GM19099 (cell line): ENCODE results near the gene NOVA2.

ENCODE experiments used
- POLR2A ChIP-seq: IDR thresholded peaks from 3 replicates; pipeline ENCODE4 v1.6.1; 2011; ENCODE audit warnings: low read depth; ENCODE audit not compliant: insufficient read length; ENCODE audit errors: extremely low read depth

Gene NOVA2

GRCh38 chr19:45958769-45959516, 14.7 kb downstream of the NOVA2 start:
- no peak for TF ChIP-seq POLR2A

GRCh38 chr19:45958320-45958719, 15.3 kb downstream of the NOVA2 start:
- TF ChIP-seq POLR2A: no peak

DNA sequence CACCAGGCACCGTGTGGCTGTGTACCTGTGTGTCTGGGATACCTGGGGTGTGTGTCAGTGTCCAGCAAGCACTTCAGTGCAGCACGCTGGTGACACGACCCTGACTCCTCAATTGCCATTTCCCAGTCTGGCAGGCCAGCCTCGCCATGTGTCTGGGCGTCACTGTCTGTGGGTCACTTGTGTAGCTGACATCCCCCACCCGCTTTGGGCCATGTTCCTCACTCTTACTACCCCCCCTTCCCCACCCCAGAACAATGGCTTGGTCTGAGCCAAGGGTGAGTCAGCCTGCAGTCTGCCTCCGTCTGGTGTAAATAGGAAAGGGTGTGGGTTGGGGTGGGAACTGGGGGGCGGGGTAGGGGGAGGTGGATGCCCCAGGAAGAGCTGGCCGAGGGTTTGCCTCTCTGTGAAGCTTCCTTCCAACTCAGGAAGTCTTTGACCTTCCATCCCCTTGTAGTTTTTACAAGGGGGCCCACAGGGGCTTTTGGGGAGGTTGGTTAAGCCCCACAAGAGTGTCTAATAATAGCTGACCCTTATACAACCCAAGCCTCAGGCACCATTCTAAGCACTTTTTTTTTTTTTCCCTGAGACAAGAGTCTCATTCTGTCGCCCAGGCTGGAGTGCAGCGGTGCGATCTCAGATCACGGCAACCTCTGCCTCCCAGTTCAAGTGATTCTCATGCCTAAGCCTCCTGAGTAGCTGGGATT, 17.6 kb downstream of the NOVA2 start:
- TF ChIP-seq POLR2A: no peak

- no peak for TF ChIP-seq POLR2A
These were observed 19.5 kb downstream of the NOVA2 start for GRCh38 chr19:45954156-45954555.

- TF ChIP-seq POLR2A: no peak
These were observed 20.0 kb downstream of the NOVA2 start for GRCh38 chr19:45953676-45954075.

- TF ChIP-seq POLR2A: no peak
These were observed 20.8 kb downstream of the NOVA2 start for GRCh38 chr19:45952686-45953505.

GRCh38 chr19:45952341-45952685, 21.4 kb downstream of the NOVA2 start:
- no peak for TF ChIP-seq POLR2A

- no peak for TF ChIP-seq POLR2A
These were observed 25.7 kb downstream of the NOVA2 start for GRCh38 chr19:45947926-45948325.

GRCh38 chr19:45940515-45940805, 33.2 kb downstream of the NOVA2 start:
- TF ChIP-seq POLR2A: no peak

- no peak for TF ChIP-seq POLR2A
These were observed 33.7 kb downstream of the NOVA2 start for GRCh38 chr19:45939792-45940514.

- TF ChIP-seq POLR2A: no peak
These were observed 34.8 kb downstream of the NOVA2 start for GRCh38 chr19:45938733-45939319.

DNA sequence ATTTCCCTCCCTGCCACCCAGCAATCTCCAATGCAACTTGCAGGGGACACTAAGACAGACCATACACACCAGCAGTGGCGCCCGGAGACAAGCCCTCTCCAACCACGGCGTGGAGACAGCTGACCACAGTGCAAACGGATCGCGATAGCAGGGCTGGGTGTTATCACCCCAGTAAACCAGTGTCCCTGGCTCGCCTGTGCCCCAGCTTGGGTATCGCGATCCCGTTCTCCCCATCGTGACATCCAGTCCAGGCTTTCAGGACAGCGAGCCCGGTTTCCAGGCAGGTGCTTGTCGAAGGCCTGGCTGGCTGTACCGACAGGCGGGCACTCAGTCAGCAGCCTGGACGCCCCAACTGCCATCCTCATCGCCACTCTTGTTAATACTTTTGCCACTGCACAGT, 38.4 kb downstream of the NOVA2 start:
- TF ChIP-seq POLR2A: no peak

DNA sequence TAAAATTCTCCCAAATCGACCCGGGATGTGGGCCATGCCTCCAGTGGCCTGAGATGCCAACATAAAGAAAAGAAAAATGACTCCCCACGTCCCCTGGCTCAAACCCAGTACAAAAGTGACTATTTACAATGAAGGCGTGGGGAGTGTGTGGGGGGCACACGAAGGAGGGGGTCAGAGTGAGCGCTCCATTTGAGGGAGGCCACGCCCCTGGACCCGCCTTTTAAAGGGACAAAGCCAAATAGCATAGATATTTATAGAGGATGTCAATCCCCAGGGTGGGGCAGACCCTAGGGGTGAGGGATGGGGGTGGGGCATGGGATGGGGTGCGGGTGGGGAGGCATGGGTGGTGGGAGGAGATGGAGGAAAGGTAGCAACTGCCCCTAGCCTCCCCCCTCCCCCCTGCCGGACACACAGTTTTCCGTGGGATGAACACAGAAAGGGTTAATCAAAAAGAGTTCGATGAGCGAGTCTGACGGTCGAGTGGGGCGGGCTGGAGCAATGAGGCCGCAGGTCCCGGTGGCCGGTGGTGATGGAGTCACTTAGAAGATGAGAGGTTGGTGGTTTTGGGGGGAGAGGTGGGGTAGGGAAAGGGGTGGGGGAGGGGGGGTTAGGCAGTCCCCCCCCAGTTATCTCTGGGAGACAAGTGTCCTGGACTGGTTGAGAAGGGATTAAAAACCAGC, 39.0 kb downstream of the NOVA2 start:
- TF ChIP-seq POLR2A: no peak

- TF ChIP-seq POLR2A: no peak
These were observed 39.9 kb downstream of the NOVA2 start for GRCh38 chr19:45933759-45934158.
